ENCODE data around the gene HGS. TPM values are rescaled to one million over a fixed set of nuclear protein-coding genes. Genes with fewer than 3 reads are reported as not detected.

HGS gene
- total and polyA plus RNA-seq, 2 of the 13 experiments (the other 11 are each of a cell fraction or from before 2014, with no cell fraction given) = 73.3 to 78.1 TPM

DNA sequence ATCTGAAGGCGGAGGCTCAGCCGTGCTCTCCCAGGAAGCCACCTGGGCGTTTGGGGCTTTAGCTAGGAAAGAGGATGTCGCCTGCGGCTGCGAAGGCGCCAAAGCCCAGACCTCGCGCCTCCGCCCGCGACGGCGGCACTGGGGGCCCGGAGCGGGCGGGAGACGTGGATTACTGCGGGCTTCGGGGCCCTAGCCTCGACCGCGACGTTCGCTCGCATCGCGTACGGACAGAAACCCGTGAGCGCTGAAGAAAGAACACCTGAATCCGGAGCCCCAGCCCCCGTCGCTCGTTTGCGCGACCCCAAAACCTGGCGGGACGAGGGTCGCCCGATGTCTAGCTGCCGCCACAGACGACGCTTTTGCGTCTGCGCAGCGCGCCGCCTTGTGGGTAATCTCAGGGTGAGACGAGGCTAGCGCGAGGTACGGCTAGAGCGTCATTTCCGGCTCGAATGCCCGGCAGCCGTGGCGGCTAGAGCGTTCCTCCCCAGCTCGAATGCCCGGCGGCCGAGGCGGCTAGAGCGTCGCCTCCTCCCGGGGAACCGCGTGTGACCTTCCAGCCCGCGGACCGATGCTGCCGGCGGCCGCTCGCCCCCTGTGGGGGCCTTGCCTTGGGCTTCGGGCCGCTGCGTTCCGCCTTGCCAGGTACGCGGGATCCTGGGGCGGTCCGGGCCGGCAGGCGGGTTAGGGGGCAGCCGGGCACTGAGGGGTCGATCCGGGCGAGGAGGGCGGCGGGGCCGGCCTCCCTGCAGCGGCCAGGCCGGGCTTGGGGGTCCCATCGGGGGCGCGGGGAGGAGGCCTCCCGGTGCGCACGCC is 19.3 kb downstream of the HGS start, which contains the start of gene MRPL12 (continued):
- TF ChIP-seq, protein P1, sequence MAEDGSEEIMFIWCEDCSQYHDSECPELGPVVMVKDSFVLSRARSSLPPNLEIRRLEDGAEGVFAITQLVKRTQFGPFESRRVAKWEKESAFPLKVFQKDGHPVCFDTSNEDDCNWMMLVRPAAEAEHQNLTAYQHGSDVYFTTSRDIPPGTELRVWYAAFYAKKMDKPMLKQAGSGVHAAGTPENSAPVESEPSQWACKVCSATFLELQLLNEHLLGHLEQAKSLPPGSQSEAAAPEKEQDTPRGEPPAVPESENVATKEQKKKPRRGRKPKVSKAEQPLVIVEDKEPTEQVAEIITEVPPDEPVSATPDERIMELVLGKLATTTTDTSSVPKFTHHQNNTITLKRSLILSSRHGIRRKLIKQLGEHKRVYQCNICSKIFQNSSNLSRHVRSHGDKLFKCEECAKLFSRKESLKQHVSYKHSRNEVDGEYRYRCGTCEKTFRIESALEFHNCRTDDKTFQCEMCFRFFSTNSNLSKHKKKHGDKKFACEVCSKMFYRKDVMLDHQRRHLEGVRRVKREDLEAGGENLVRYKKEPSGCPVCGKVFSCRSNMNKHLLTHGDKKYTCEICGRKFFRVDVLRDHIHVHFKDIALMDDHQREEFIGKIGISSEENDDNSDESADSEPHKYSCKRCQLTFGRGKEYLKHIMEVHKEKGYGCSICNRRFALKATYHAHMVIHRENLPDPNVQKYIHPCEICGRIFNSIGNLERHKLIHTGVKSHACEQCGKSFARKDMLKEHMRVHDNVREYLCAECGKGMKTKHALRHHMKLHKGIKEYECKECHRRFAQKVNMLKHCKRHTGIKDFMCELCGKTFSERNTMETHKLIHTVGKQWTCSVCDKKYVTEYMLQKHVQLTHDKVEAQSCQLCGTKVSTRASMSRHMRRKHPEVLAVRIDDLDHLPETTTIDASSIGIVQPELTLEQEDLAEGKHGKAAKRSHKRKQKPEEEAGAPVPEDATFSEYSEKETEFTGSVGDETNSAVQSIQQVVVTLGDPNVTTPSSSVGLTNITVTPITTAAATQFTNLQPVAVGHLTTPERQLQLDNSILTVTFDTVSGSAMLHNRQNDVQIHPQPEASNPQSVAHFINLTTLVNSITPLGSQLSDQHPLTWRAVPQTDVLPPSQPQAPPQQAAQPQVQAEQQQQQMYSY (CRISPR knock-in tag; IDR thresholded peaks at IDR 0.05) = peak; percentile 54; the same call in 1 of the 2 replicates
- TF ChIP-seq, protein P2, sequence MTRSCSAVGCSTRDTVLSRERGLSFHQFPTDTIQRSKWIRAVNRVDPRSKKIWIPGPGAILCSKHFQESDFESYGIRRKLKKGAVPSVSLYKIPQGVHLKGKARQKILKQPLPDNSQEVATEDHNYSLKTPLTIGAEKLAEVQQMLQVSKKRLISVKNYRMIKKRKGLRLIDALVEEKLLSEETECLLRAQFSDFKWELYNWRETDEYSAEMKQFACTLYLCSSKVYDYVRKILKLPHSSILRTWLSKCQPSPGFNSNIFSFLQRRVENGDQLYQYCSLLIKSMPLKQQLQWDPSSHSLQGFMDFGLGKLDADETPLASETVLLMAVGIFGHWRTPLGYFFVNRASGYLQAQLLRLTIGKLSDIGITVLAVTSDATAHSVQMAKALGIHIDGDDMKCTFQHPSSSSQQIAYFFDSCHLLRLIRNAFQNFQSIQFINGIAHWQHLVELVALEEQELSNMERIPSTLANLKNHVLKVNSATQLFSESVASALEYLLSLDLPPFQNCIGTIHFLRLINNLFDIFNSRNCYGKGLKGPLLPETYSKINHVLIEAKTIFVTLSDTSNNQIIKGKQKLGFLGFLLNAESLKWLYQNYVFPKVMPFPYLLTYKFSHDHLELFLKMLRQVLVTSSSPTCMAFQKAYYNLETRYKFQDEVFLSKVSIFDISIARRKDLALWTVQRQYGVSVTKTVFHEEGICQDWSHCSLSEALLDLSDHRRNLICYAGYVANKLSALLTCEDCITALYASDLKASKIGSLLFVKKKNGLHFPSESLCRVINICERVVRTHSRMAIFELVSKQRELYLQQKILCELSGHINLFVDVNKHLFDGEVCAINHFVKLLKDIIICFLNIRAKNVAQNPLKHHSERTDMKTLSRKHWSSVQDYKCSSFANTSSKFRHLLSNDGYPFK (CRISPR knock-in tag; IDR thresholded peaks at IDR 0.05; ENCODE audit: borderline replicate concordance) = peak; percentile 92
- TF ChIP-seq ZNF652 (CRISPR knock-in tag; IDR thresholded peaks at IDR 0.05; ENCODE audit: borderline replicate concordance, low read depth) (peak; percentile 14; the same call in 1 of the 2 replicates), FOXA3 (CRISPR knock-in tag; IDR thresholded peaks at IDR 0.05) (peak; percentile 79), DMAP1 (CRISPR knock-in tag; IDR thresholded peaks at IDR 0.05) (peak; percentile 98), GLI4 (CRISPR knock-in tag; IDR thresholded peaks at IDR 0.05; ENCODE audit: borderline replicate concordance) (0 out of 2 replicates have a peak, but pooled peaks have one; percentile 89), ZNF441 (CRISPR knock-in tag; IDR thresholded peaks at IDR 0.05; ENCODE audit: borderline replicate concordance) (peak; percentile 81), EP300 (IDR thresholded peaks at IDR 0.05; ENCODE audit: low read depth in 2 of 2, low read length in 2 of 2) (0 out of 4 replicates have a peak, but pooled peaks of 1 of the 2 experiments have one; percentile 37), EP300 (CRISPR knock-in tag; IDR thresholded peaks at IDR 0.05; ENCODE audit: borderline replicate concordance) (no peak), RFXANK (CRISPR knock-in tag; IDR thresholded peaks at IDR 0.05) (no peak; the same call in 1 of the 2 replicates), ZNF775 (CRISPR knock-in tag; IDR thresholded peaks at IDR 0.05; ENCODE audit: borderline replicate concordance) (no peak), EZH2 (conservative IDR thresholded peaks at IDR 0.05; ENCODE audit: low read depth, low read length) (no peak), ZNF234 (CRISPR knock-in tag; conservative IDR thresholded peaks at IDR 0.05) (peak; percentile 63; the same call in 1 of the 2 replicates)
- TF ChIP-seq, protein P3, sequence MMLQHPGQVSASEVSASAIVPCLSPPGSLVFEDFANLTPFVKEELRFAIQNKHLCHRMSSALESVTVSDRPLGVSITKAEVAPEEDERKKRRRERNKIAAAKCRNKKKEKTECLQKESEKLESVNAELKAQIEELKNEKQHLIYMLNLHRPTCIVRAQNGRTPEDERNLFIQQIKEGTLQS (CRISPR knock-in tag; IDR thresholded peaks at IDR 0.05) = peak; percentile 69; the same call in 1 of the 2 replicates
- TF ChIP-seq, protein P4, sequence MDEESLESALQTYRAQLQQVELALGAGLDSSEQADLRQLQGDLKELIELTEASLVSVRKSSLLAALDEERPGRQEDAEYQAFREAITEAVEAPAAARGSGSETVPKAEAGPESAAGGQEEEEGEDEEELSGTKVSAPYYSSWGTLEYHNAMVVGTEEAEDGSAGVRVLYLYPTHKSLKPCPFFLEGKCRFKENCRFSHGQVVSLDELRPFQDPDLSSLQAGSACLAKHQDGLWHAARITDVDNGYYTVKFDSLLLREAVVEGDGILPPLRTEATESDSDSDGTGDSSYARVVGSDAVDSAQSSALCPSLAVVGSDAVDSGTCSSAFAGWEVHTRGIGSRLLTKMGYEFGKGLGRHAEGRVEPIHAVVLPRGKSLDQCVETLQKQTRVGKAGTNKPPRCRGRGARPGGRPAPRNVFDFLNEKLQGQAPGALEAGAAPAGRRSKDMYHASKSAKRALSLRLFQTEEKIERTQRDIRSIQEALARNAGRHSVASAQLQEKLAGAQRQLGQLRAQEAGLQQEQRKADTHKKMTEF (CRISPR knock-in tag; IDR thresholded peaks at IDR 0.05) = peak; percentile 93
- TF ChIP-seq, protein P5, sequence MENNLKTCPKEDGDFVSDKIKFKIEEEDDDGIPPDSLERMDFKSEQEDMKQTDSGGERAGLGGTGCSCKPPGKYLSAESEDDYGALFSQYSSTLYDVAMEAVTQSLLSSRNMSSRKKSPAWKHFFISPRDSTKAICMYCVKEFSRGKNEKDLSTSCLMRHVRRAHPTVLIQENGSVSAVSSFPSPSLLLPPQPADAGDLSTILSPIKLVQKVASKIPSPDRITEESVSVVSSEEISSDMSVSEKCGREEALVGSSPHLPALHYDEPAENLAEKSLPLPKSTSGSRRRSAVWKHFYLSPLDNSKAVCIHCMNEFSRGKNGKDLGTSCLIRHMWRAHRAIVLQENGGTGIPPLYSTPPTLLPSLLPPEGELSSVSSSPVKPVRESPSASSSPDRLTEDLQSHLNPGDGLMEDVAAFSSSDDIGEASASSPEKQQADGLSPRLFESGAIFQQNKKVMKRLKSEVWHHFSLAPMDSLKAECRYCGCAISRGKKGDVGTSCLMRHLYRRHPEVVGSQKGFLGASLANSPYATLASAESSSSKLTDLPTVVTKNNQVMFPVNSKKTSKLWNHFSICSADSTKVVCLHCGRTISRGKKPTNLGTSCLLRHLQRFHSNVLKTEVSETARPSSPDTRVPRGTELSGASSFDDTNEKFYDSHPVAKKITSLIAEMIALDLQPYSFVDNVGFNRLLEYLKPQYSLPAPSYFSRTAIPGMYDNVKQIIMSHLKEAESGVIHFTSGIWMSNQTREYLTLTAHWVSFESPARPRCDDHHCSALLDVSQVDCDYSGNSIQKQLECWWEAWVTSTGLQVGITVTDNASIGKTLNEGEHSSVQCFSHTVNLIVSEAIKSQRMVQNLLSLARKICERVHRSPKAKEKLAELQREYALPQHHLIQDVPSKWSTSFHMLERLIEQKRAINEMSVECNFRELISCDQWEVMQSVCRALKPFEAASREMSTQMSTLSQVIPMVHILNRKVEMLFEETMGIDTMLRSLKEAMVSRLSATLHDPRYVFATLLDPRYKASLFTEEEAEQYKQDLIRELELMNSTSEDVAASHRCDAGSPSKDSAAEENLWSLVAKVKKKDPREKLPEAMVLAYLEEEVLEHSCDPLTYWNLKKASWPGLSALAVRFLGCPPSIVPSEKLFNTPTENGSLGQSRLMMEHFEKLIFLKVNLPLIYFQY (CRISPR knock-in tag; IDR thresholded peaks at IDR 0.05; ENCODE audit: borderline replicate concordance) = peak; percentile 79
